Measurements from ENCODE around the gene KRT71. TPM values are rescaled to one million over a fixed set of nuclear protein-coding genes. Genes with fewer than 3 reads are reported as not detected.

Gene KRT71
- polyA plus RNA-seq, 3 donors: not detected

DNA sequence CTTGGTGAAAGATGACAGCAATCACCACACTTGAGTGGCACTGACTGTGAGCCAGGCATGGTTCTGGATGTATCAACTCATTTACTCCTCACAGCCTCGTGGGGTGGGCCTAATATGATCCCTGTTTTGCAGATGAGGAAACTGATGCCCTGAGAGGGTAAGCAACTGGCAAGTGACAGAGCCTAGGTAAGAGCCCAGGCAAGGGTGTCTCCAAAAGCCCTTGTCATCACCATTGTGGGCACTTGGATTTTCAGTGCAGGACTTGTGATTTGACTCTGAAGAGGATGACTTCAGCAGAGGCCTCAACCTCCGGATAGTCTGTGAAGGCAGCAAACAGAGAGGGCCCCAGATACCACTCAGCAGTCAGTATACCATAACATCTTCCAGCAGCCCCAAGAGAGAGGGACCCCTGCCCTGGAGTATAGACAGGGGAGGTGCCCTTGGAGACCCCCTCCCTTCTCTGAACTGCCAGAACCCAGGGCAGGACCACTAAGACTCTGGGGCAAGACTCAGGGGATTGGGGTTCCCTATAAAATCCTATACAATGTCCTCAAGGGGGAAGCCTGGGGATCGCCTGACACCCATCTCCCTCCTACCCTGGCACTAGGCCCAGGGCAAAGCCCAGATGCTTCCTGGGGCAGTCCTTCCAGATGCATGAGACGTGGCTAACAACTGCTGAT is 25.7 kb downstream of the KRT71 start:
- no peak for DNase-seq (ENCODE audit: extremely low read depth in 1 of 11, low read depth in 9 of 11, low spot score in 4 of 11)

GRCh38 chr12:52526511-52526951 is 26.4 kb downstream of the KRT71 start:
- DNase-seq (ENCODE audit: extremely low read depth in 1 of 11, low read depth in 9 of 11, low spot score in 4 of 11): no peak

DNA sequence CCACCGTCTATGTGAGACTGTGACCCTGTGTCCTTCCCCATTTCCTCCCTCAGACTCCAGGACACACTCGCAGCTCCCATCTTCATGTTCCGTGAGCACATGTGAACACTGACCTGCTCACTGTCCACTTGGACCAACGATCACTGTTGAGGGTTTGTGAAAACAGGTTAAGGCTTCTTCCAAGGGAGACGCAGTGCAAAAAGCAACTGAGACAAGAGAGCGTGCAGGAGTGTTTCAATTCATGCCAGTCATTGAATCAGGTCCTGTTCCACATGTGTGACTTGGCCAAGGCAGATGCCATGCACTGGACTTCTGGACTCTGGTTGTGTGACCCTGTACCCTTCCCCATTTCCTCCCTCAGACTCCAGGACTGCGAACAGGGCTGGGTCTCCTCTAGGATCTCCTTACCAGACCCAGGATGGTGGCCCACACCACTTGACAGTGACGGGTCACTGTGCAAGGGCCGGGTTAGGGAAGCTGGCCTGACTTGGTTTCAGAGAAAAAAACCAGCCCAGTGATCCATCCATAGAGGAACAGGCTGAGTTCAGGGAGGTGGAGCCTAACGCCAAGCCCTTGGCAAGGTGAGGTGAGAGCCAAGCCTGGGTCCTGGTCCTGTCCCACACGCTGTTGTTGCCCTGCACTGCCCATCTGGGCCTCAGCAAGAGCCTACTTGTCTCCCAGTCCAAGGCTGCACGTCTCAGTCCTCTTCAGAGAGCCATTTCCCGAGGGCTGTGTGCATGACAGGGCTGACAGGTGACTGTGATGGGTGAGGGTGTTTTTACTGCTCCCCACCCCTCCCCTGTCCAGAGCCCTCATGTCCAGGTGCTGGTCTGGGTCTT is 27.1 kb downstream of the KRT71 start:
- no peak for DNase-seq (ENCODE audit: extremely low read depth in 1 of 11, low read depth in 9 of 11, low spot score in 4 of 11)

DNA sequence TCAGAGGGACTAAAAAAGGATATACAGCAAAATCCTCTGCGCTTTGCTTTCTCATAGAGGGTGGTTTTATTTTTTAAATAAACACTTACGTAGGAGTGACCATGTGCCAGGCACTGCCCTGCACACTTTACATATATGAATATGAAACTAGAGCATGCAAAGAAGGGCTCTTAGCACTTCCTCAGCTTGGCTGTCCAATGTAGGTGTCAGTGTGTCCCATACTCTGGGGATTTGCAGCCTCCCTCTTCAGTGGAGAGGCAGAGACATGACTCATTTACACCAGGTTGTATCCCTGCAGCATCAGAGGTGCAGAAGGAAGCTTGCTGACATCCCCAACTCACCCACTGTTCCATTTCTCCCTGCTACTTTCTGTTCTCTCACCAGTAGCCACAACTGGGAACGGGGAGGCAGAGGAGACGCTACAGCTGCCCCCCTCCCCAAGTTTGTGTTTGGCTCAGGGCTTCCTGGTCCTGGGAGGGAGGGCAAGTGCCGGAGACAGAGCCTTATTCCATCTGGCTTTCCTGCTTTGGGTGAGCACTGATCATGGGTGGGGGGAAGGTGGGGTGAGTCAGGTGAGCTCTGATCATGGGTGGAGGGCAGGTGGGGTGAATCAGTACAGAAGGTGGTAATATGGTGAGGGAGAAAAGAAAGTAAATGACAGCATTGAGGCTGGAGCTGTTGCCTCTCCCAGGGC is 27.9 kb downstream of the KRT71 start:
- no peak for DNase-seq (ENCODE audit: extremely low read depth in 1 of 11, low read depth in 9 of 11, low spot score in 4 of 11)

GRCh38 chr12:52524241-52524897 is 28.6 kb downstream of the KRT71 start:
- DNase-seq (ENCODE audit: extremely low read depth in 1 of 11, low read depth in 9 of 11, low spot score in 4 of 11): no peak

- DNase-seq (ENCODE audit: extremely low read depth in 1 of 11, low read depth in 9 of 11, low spot score in 4 of 11): no peak
Observed at GRCh38 chr12:52523824-52524223, 29.1 kb downstream of the KRT71 start.

DNA sequence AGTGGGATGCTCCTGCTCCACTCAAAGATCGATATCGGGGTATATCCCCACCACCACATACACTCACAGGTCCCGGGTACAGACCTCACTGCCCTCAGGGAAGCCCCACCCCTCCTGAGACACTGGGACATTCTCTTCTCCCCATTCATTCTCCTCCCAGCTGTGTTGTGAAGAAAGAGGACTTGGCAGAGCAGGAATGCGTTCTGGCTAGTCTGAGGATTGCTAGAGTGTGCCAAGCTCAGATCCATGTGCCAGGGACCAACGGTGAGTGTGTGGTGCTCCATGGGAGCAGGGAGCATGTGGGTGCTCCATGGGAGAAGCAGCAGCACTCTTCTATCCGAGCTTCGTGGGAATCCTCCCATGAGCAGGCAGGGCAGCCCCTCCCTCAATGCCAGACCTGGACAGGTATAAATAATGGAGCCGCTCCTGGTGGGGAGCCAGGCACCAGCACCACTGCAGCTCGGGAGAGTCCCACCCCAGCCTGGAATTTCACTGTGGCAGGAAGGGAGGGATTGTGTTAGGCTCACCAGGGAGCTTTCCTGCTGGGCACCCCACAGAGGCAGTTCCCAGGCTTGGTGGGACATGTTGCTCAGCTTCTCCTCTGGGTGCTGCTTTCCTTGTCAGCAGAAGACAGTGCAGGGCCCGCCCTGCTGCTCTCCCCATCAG is 30.5 kb downstream of the KRT71 start:
- no peak for DNase-seq (ENCODE audit: extremely low read depth in 1 of 11, low read depth in 9 of 11, low spot score in 4 of 11)

DNA sequence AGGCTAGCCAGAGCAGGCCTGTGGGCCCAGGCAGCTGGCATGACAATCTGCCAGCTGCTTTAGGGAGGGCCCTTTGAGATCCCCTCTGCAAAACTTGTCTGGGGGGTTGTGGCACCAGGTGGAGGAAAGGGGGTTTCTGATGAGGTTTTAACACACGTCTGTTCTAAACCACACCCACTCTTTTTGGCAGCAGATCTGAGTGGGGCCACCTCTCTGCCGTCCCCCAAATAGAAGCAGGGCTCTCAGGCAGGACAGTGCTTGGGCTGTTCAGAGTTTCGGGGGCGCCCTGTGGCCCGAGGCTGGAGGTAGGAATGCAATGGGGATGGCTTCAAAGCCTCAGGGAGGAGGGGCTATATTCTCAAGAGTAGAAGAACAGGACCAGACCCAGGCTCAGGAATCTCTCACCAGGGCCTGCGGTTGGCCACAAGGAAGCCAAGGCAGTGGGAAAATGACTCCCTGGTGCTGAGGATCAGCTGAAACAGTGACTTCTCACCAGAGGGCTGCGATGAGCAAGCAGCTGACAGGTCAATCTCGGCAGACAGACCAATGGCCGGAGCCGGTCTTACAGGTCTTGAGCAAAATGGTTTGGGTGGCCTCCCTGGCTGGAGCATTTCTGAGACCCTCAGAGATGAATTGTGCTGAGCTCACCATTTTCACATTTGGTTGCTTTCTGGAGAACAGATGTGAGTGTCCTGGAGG is 31.2 kb downstream of the KRT71 start:
- no peak for DNase-seq (ENCODE audit: extremely low read depth in 1 of 11, low read depth in 9 of 11, low spot score in 4 of 11)

GRCh38 chr12:52521175-52521567 is 31.8 kb downstream of the KRT71 start:
- no peak for DNase-seq (ENCODE audit: extremely low read depth in 1 of 11, low read depth in 9 of 11, low spot score in 4 of 11)

- DNase-seq (ENCODE audit: extremely low read depth in 1 of 11, low read depth in 9 of 11, low spot score in 4 of 11): no peak
Observed at GRCh38 chr12:52519826-52520662, 32.9 kb downstream of the KRT71 start, which contains the start of gene KRT5. Gene KRT5 (minus strand): TSS chr12:52520394. CDS start chr12:52520296, 98 bp downstream.

GRCh38 chr12:52519387-52519703 is 33.6 kb downstream of the KRT71 start:
- no peak for DNase-seq (ENCODE audit: extremely low read depth in 1 of 11, low read depth in 9 of 11, low spot score in 4 of 11)

- DNase-seq (ENCODE audit: extremely low read depth in 1 of 11, low read depth in 9 of 11, low spot score in 4 of 11): no peak
Observed at GRCh38 chr12:52518574-52519386, 34.2 kb downstream of the KRT71 start.

DNA sequence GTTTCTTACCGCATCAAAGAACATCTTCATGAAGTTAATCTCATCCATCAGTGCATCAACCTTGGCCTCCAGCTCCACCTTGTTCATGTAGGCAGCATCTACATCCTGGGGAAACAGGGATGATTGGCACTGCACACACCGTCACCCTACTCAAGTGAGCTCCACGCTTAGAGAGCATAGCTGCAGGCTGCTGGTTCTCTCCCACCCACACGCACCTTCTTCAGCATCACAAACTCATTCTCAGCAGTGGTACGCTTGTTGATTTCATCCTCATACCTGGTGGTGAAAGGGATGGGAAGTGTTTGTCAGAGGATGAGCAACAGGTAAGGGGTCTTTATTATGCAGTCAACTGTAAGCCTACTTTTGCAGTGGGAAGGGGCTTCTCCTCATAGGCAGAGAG is 35.1 kb downstream of the KRT71 start:
- no peak for DNase-seq (ENCODE audit: extremely low read depth in 1 of 11, low read depth in 9 of 11, low spot score in 4 of 11)

GRCh38 chr12:52517005-52517835 is 35.7 kb downstream of the KRT71 start:
- no peak for DNase-seq (ENCODE audit: extremely low read depth in 1 of 11, low read depth in 9 of 11, low spot score in 4 of 11)

DNA sequence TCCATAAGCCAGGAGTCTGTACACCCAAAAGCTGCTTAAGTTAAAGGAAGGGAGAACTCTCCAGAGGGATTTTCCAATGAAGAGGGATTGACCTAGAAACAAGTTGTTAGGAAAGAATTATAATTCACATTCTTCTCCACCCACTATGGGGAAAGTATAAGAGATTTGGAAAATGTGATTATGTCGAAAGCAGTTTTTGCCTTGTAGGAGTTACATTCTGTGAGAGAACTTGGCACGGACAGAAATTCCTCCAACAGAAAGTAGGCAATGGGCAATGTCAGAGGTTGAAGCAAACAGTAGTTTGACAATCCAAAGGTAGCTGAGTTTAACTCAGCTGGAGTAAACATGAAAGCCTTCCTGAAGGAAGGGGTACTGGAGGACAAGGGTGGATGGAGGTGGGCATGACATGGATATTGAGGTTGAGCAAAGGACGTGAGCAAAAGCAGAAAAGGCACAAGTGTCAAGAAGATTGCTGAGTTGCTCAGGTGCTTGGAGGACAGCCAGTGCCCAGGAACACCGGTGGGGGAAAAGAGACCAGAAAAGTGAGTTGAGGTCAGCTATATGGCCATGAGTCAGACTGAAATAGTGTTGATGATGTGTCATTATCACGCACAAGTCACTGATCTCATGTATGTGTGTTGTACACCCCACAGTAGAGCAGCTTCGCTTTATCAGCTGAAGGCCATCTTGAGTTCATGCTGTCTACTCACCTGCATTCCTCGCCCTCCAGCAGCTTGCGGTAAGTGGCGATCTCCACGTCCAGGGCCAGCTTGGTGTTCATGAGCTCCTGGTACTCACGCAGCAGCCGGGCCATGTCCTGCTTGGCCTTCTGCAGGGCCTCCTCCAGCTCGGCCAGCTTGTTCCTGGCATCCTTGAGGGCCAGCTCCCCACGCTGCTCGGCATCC is 36.8 kb downstream of the KRT71 start:
- DNase-seq (ENCODE audit: extremely low read depth in 1 of 11, low read depth in 9 of 11, low spot score in 4 of 11): no peak

All from renal cortex interstitium (tissue), 11 donors.